ENCODE results near the gene MAGEE2.
"Not testable (repeated sequence)": the region's sequence is repeated elsewhere in the genome, so short reads cannot be mapped to it uniquely, and the experiment has no call there.

MAGEE2 gene, protein sequence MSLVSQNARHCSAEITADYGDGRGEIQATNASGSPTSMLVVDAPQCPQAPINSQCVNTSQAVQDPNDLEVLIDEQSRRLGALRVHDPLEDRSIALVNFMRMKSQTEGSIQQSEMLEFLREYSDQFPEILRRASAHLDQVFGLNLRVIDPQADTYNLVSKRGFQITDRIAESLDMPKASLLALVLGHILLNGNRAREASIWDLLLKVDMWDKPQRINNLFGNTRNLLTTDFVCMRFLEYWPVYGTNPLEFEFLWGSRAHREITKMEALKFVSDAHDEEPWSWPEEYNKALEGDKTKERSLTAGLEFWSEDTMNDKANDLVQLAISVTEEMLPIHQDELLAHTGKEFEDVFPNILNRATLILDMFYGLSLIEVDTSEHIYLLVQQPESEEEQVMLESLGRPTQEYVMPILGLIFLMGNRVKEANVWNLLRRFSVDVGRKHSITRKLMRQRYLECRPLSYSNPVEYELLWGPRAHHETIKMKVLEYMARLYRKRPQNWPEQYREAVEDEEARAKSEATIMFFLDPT

DNA sequence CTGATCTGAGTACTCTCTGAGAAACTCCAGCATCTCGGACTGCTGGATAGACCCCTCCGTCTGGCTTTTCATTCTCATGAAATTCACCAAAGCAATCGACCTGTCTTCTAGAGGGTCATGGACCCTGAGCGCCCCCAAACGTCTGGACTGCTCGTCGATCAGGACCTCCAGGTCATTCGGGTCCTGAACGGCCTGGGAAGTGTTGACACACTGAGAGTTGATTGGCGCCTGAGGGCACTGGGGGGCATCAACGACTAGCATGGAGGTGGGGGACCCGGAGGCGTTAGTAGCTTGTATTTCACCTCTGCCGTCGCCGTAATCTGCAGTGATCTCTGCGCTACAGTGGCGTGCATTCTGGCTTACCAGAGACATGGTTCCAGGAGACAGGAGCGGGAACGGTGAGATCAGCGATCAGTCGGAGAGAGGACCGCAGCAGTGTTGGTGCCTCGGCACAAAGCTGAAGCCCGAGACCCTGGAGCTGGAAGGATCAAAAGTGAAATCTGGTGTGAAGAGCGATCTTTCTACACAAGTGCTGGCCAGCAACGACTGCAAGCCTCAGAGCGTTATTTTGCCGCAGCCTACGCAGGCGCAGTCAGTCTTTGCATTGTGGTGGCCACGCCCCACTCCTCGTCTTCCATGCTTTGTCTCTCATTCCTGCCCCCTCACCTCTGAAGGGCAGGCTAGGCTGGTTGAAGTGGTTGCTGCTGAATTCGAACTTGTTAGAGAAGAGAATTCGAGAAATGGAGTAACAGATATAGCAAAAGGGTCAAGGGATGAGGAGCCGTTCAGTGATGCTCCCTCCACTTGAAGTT, at the start of gene MAGEE2:
TSS of gene MAGEE2 (minus strand) at position 575 of the 812 bp plus-strand sequence. CDS start at position 372, 203 bp downstream.
- DNase-seq, result peak in 1 of 2 experiments; percentile 25

DNA sequence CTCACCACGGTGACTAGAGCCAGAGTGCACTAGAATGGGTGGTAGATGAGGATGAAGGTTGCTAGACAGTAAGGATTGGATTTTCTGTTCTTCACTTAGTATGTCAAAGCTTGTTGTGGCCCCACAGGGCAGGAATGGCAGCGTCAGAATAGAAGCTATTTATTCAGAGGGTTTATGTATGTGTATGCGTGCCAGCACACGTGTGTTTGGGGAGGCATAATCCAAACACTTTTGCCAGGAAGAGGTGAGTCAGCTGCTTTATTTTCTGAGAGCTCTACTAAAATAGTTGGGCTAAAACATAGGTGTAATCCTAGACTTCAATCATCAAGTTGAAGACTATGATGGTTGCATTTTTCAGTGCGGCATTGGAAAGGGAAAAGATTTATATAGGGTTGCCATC, 1.2 kb upstream of the MAGEE2 start:
- no peak for DNase-seq

DNA sequence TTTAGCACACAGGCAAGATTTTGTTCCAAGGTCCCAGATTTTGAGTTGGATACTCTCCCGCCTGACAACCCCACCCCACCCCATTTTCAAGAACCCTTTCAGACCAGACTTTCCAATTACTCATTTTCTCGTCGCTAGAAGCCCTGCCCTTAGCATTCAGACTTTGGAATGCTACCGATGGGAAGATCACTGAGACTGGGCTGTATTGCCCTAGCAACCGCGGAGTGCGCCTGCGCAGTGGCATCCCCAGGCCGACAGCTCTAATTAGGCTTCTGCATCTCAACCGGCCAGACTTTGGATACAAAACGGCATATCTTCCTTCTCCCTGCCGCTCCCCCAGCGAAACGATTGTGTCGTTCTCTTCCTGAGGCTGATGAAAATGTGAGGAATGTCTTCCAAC, 3.4 kb downstream of the MAGEE2 start:
- peak in 1 of 2 experiments; percentile 25 for DNase-seq

DNA sequence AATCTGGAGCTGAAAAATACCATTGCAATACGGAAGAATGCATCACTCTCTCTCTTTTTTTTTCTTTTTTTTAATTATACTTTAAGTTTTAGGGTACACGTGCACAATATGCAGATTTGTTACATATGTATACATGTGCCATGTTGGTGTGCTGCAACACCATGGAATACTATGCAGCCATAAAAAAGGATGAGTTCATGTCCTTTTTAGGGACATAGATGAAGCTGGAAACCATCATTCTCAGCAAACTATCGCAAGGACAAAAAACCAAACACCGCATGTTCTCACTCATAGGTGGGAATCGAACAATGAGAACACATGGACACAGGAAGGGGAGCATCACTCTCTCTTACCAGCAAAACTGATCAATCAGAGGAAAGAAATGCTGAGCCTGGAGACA, 17.0 kb downstream of the MAGEE2 start:
- DNase-seq, result not testable (repeated sequence)

DNA sequence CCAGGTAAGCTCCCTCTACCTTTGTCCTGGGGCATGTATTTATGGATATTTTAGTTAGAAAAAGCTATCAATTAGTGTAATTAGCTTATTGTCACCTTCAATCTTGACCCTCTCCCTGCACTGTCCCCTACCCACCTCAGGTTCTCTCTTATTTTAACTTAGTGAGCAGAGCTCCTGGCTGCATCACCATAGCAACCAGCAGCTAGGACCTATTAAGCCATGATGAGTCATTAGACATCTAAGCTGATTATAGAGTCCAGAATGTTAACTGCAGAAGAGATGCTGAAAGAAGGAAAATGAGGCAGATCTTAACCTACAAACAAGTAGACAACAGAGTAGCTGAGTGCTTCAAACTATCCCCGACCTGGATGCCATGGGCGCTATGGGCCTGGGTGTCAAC, 36.6 kb downstream of the MAGEE2 start:
- no peak for DNase-seq

DNA sequence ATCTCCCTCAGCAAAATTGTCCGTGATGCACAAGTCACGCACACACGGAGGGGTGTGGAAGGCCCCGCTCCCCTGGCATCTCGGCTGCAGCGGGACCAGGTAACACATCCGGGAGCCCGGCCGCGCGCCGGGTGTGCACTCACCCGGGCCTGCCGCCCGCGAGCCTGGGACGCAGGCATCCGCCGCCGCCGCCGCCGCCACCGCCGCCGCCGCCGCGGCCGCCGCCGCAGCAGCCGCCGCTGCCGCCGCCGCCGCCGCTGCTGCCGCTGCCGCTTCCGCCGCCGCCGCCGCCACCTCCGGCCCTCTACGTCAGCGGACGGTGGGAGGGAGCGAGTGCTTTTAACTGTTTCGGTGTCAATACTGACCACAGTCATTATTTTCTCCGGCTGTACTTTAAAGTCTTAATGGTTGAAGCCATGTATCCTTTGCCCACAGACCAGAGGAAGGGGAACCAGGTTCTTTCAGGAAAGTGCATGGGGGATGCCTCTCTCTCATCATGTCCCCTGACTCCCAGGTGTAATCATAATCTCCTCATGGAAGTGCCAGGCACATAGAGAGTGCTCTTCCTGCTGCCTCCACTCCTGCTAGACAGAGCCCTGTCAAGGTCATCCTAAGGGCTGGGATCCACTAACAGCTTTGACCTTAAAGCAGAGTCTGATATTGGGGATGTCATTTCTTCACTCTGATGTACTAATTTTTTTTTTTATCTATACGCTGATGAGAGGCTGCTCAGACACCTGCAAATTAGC, 38.0 kb downstream of the MAGEE2 start:
- no peak for DNase-seq
